ENCODE measurements around the gene MYL3. TPM values are rescaled to one million over a fixed set of nuclear protein-coding genes. Genes with fewer than 3 reads are reported as not detected.

MYL3 gene
- polyA plus RNA-seq, 1 of the 3 experiments (the other 2 are of a cell fraction): not detected

- H2AFZ ChIP-seq (ENCODE audit: low read depth): no peak overlapping the region
- no peak for DNase-seq
- no peaks in the 10 kb centered on the region for H4K20me1 ChIP-seq (ENCODE audit: insufficient read depth)
- no peak overlapping the region for H3K4me2 ChIP-seq
- no peaks in the 10 kb centered on the region for H3K9me3 ChIP-seq
- H3K9ac ChIP-seq: no peak overlapping the region
- no peaks in the 10 kb centered on the region for H3K79me2 ChIP-seq (ENCODE audit: insufficient read depth)
- H3F3A ChIP-seq (replicated peaks; ENCODE audit: insufficient read depth): peaks cover 7% of the 10 kb centered on the region
- TF ChIP-seq ZBTB33 (IDR thresholded peaks at IDR 0.05; ENCODE audit: borderline replicate concordance, low read depth) (no peak), PBX3 (IDR thresholded peaks at IDR 0.05) (no peak), NFIC (IDR thresholded peaks at IDR 0.05; ENCODE audit: borderline replicate concordance) (no peak), RCOR1 (IDR thresholded peaks at IDR 0.05; ENCODE audit: low read length) (no peak), TAF1 (IDR thresholded peaks at IDR 0.05; ENCODE audit: borderline replicate concordance, low read depth, low read length) (no peak), EP300 (IDR thresholded peaks at IDR 0.05; ENCODE audit: borderline replicate concordance in 1 of 2, low read depth in 1 of 2, low read length in 1 of 2) (no peak), IRF3 (IDR thresholded peaks at IDR 0.05; ENCODE audit: low read depth, low read length) (no peak), SMC3 (IDR thresholded peaks at IDR 0.05; ENCODE audit: low read depth, low read length) (no peak), FOSL2 (IDR thresholded peaks at IDR 0.05; ENCODE audit: borderline replicate concordance, low read depth) (no peak), USF2 (IDR thresholded peaks at IDR 0.05; ENCODE audit: borderline replicate concordance, low read depth, low read length) (no peak), EZH2phosphoT487 (IDR thresholded peaks at IDR 0.05; ENCODE audit: borderline replicate concordance, low read depth) (no peak), RFX5 (IDR thresholded peaks at IDR 0.05; ENCODE audit: low read length) (no peak), YY1 (IDR thresholded peaks at IDR 0.05; ENCODE audit: low read depth) (no peak), TCF12 (IDR thresholded peaks at IDR 0.05) (no peak), NRF1 (IDR thresholded peaks at IDR 0.05; ENCODE audit: low read depth, low read length) (no peak)
- TF ChIP-seq, protein P1, sequence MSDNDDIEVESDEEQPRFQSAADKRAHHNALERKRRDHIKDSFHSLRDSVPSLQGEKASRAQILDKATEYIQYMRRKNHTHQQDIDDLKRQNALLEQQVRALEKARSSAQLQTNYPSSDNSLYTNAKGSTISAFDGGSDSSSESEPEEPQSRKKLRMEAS (IDR thresholded peaks at IDR 0.05; ENCODE audit: low read depth): no peak
- H3K9me2 ChIP-seq: no peaks in the 10 kb centered on the region
- peaks cover 22% of the 10 kb centered on the region for H3K27me3 ChIP-seq (ENCODE audit: insufficient read depth)
- POLR2A ChIA-PET: no interaction called here
- no peaks in the 10 kb centered on the region for H3K36me3 ChIP-seq (replicated peaks in 1 of 2; ENCODE audit: control insufficient read depth in 1 of 2, insufficient read depth in 2 of 2, low read length in 1 of 2)
- peaks cover 0 to 8% of the 10 kb centered on the region in 2 experiments; a peak in 1 of 4 replicates for H3K4me1 ChIP-seq (ENCODE audit: control insufficient read depth in 1 of 2, insufficient read depth in 2 of 2, low read depth in 1 of 2, low read length in 1 of 2)
- no peak overlapping the region for H3K4me3 ChIP-seq (ENCODE audit: low read depth in 2 of 2, low read length in 1 of 2)
- CTCF ChIA-PET: interaction anchor here (0.6 to 31.0 kb wide), 6 partner anchors 10 to 180 kb away, joined by 3 to 480 read pairs (median 30); partner anchors contain the start of gene PTH1R
- 77% methylated on average over 4 of the region's 7 CpGs for WGBS (ENCODE audit: low lambda C conversion rate)
- no peak overlapping the region for H3K27ac ChIP-seq (ENCODE audit: low read depth in 2 of 2, low read length in 1 of 2)
These were observed 21.7 kb upstream of the MYL3 start for GRCh38 chr3:46884929-46885328.

Data from SK-N-SH (cell line).